NCI-H2196 (cell line): ENCODE data around the gene IGFBP3.

Source experiments
- DNase-seq: peaks from one replicate; lab custom pipeline; 2025; ENCODE audit not compliant: unreplicated experiment; lab: John Stamatoyannopoulos, UW

Gene IGFBP3

GRCh38 chr7:45874408-45875131 lies 46.5 kb downstream of the IGFBP3 start:
- no peak for DNase-seq

DNA sequence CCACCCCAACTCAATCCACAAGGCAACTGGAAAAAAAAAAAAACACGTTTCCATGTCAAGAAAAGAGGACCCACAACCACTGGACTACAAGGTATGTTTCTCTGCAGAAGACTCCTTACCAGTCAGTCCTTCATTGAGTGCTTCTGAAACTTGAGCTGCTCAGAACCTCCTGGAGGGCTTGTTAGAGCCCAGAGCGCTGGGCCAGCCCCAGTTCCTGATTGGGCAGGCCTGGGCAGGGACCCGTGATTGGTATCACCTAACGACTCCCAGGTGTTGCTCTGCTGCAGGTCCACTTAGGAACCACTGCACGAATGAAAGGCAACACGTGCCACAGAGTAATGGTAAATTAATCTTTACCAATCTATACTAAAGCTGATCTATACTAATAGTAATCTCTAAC lies 47.7 kb downstream of the IGFBP3 start:
- no peak for DNase-seq

DNA sequence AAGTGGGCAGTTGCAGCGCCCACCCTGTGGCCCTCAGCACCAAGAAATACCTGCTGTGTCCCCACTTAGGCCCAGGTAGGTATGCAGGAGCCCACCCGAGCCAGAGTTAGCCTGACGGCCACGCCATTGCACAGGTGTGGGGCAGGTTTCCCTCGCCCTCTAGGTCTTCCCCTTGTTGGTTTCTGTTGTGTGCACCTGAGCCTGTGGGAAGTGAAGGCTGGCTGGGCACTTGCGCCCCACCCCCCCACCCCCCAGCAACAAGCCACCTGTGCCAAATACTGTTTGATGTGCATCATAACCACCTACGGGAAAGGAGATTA lies 48.1 kb downstream of the IGFBP3 start, which contains the start of gene CCDC201:
Gene CCDC201, minus strand, starts transcription at position 48 of the 320 bp plus-strand sequence. CDS start 75 bp downstream, outside the sequence.
- DNase-seq, result no peak

DNA sequence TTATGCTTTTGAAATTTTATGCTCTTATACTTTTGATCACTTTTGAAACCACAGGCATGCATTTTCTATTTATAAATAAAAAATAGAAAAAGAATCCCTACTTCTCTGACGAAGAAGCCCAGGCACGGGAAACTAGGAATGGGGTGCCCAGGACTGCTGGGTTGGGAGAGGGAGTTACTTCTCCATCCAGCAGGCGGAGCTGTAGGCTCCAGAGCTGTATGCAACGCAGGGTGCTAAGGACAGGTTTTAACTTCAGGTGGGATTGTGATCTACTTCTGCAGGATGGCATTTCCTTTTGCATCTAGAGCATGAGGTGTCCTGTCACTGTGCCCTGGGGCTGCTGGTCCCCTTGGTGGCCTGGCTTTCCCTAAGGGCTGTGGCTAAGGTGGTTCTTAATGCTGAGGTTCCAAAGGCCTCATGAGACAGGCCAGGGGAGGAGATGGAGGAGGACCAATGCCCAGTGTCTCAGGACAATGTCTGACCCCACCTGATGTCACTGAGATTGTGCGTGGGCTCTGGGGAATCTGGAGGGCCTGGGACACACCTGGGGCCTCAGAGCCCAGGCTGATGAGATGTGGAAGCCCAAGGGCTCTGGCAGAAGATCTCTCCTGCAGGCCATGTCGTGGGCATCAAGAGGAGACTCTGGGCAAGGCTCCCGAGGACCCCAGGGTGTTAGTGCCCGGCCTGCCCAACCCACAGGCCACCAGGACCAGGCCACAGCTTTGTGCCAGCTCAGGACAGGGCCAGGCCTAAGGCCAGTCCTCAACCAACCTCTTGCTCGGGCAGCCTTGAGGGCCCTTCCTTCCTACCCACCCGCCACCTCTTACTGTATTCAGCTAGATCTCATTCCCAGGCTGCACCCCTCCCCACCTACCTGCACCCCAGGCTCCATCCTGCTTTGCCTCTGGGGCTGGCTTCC lies 48.7 kb downstream of the IGFBP3 start:
- DNase-seq, result no peak

GRCh38 chr7:45869426-45869825 lies 51.6 kb downstream of the IGFBP3 start:
- no peak for DNase-seq

- DNase-seq, result no peak
These were observed 53.6 kb downstream of the IGFBP3 start for GRCh38 chr7:45867471-45867870.

- no peak for DNase-seq
These were observed 55.3 kb downstream of the IGFBP3 start for GRCh38 chr7:45865594-45866410.

DNA sequence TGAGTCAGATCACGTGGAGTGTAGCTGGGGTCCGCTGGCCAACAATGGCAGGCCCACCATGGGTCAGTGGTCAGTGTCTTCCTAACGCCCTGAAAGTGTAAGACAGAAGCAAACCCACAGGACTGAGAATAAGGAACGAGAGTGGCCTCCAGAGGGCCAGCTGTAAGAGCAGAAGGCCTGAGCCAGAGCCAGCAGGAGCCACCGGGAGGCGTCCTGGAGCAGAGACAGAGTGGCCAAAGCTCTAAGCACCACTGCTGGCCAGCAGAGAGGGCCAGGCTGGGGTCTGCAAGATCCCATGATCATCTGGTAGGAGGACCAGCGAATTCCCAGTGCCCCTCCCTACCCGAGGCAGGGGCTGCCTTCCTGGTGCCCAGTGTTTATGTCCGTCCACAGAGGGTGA lies 57.4 kb downstream of the IGFBP3 start:
- DNase-seq, result no peak
